ENCODE results near the gene TIAM2.

The TIAM2 gene

GRCh38 chr6:155270561-155271091 is 275.5 kb downstream of the TIAM2 start:
- no peak for DNase-seq (ENCODE audit: low read depth in 1 of 2, low spot score in 1 of 2)
- no peak for TF ChIP-seq REST (IDR thresholded peaks at IDR 0.05; ENCODE audit: insufficient replicate concordance, low read depth)
- TF ChIP-seq CTCF (IDR thresholded peaks at IDR 0.05; ENCODE audit: insufficient read depth, low read length), result no peak
- TF ChIP-seq POLR2AphosphoS5 (IDR thresholded peaks at IDR 0.05; ENCODE audit: low read depth), result no peak
- TF ChIP-seq GABPA (IDR thresholded peaks at IDR 0.05; ENCODE audit: low read depth), result no peak
- TF ChIP-seq SPI1 (IDR thresholded peaks at IDR 0.05; ENCODE audit: borderline replicate concordance, low read depth), result no peak
- Histone ChIP-seq H3K27ac (replicated peaks) (no peak overlapping the region), H3K4me3 (replicated peaks; ENCODE audit: insufficient read depth, low read length) (no peak overlapping the region), H3K27me3 (ENCODE audit: insufficient read depth, poor library complexity, severe bottlenecking) (no peaks in the 10 kb centered on the region)

GRCh38 chr6:155271145-155271544 is 276.0 kb downstream of the TIAM2 start:
- no peak for DNase-seq (ENCODE audit: low read depth in 1 of 2, low spot score in 1 of 2)
- H3K4me3 ChIP-seq (replicated peaks; ENCODE audit: insufficient read depth, low read length), result no peak overlapping the region
- TF ChIP-seq REST (IDR thresholded peaks at IDR 0.05; ENCODE audit: insufficient replicate concordance, low read depth) (no peak), POLR2AphosphoS5 (IDR thresholded peaks at IDR 0.05; ENCODE audit: low read depth) (no peak), SPI1 (IDR thresholded peaks at IDR 0.05; ENCODE audit: borderline replicate concordance, low read depth) (no peak), GABPA (IDR thresholded peaks at IDR 0.05; ENCODE audit: low read depth) (no peak), CTCF (IDR thresholded peaks at IDR 0.05; ENCODE audit: insufficient read depth, low read length) (no peak)
- H3K27ac ChIP-seq (replicated peaks), result no peak overlapping the region
- H3K27me3 ChIP-seq (ENCODE audit: insufficient read depth, poor library complexity, severe bottlenecking), result no peaks in the 10 kb centered on the region

- H3K27ac ChIP-seq (replicated peaks), result no peak overlapping the region
- TF ChIP-seq CTCF (IDR thresholded peaks at IDR 0.05; ENCODE audit: insufficient read depth, low read length) (no peak), GABPA (IDR thresholded peaks at IDR 0.05; ENCODE audit: low read depth) (no peak), SPI1 (IDR thresholded peaks at IDR 0.05; ENCODE audit: borderline replicate concordance, low read depth) (no peak), POLR2AphosphoS5 (IDR thresholded peaks at IDR 0.05; ENCODE audit: low read depth) (no peak), REST (IDR thresholded peaks at IDR 0.05; ENCODE audit: insufficient replicate concordance, low read depth) (no peak)
- no peak for DNase-seq (ENCODE audit: low read depth in 1 of 2, low spot score in 1 of 2)
- H3K4me3 ChIP-seq (replicated peaks; ENCODE audit: insufficient read depth, low read length), result no peak overlapping the region
- H3K27me3 ChIP-seq (ENCODE audit: insufficient read depth, poor library complexity, severe bottlenecking), result no peaks in the 10 kb centered on the region
Measured at GRCh38 chr6:155272353-155273232, 277.5 kb downstream of the TIAM2 start.
